OCI-LY7 (cell line): ENCODE measurements around the gene UBE2D1. TPM values are rescaled to one million over a fixed set of nuclear protein-coding genes. Genes with fewer than 3 reads are reported as not detected.

Source experiments
- BruUV-seq: library from RNA; stranded (reverse); fragments of 400-500 nt; replicated peaks from 2 replicates; lab custom pipeline; 2021; lab: Mats Ljungman, UMichigan
- CTCF ChIA-PET: fragments of 300-600 bp; sonication (Branson Sonifier 250); formaldehyde crosslinking; loops from one replicate; lab custom pipeline; 2022; ENCODE audit warnings: antibody characterized with exemption; ENCODE audit not compliant: unreplicated experiment; lab: Charles Lee
- POLR2A ChIA-PET: fragments of 300-600 bp; sonication (Branson Sonifier 250); formaldehyde crosslinking; loops from one replicate; lab custom pipeline; 2022; ENCODE audit warnings: antibody characterized with exemption; lab: Charles Lee
- DNase-seq: peaks from one replicate; pipeline ENCODE4 v3.0.0-alpha.2; 2015; ENCODE audit warnings: low spot score
- H2AFZ ChIP-seq: fragments of 200-600 bp; sonication (generic), shearing (Covaris generic); 2 replicates; pipeline ENCODE4 v1.6.1; 2014; ENCODE audit warnings: mild to moderate bottlenecking, antibody characterized with exemption, low read length, moderate library complexity
- H3K27ac ChIP-seq: fragments of 200-600 bp; sonication (generic); 2 replicates; pipeline ENCODE4 v1.5.1; 2014; ENCODE audit warnings: mixed run types, low read depth, mild to moderate bottlenecking, moderate library complexity, low read length, inconsistent platforms; ENCODE audit not compliant: poor library complexity, severe bottlenecking
- H3K36me3 ChIP-seq: fragments of 200-600 bp; sonication (generic); 2 replicates; pipeline ENCODE4 v1.6.1; 2014; ENCODE audit warnings: mild to moderate bottlenecking, antibody characterized with exemption, low read length, moderate library complexity, mixed read lengths; ENCODE audit not compliant: insufficient read depth
- H3K4me1 ChIP-seq: fragments of 200-600 bp; sonication (generic); 2 replicates; pipeline ENCODE4 v1.5.1; 2014; ENCODE audit warnings: mild to moderate bottlenecking, low read length; ENCODE audit not compliant: insufficient read depth, poor library complexity, severe bottlenecking
- H3K4me2 ChIP-seq: fragments of 200-600 bp; sonication (generic); 2 replicates; pipeline ENCODE4 v1.6.1; 2014; ENCODE audit warnings: mild to moderate bottlenecking, low read length
- H3K4me3 ChIP-seq: fragments of 200-600 bp; sonication (generic); 2 replicates; pipeline ENCODE4 v1.5.1; 2014; ENCODE audit warnings: mild to moderate bottlenecking, low read depth, low read length; ENCODE audit not compliant: poor library complexity, severe bottlenecking
- H3K79me2 ChIP-seq: fragments of 200-600 bp; sonication (generic); 2 replicates; pipeline ENCODE4 v1.6.1; 2016; ENCODE audit warnings: low read depth, mild to moderate bottlenecking, low read length, moderate library complexity, mixed read lengths; ENCODE audit not compliant: insufficient read depth
- H3K9me2 ChIP-seq: fragments of 200-600 bp; sonication (generic); 2 replicates; pipeline ENCODE4 v1.6.1; 2016; ENCODE audit warnings: mild to moderate bottlenecking, low read length, mixed read lengths; ENCODE audit not compliant: insufficient read depth
- H3K9me3 ChIP-seq: fragments of 200-600 bp; sonication (generic); 2 replicates; pipeline ENCODE4 v1.6.1; 2014; ENCODE audit warnings: mild to moderate bottlenecking, mixed run types, low read length, mixed read lengths
- H4K20me1 ChIP-seq: fragments of 200-600 bp; sonication (generic); 2 replicates; pipeline ENCODE4 v1.6.1; 2014; ENCODE audit warnings: mild to moderate bottlenecking, antibody characterized with exemption, low read length, moderate library complexity, mixed read lengths; ENCODE audit not compliant: insufficient read depth
- EZH2phosphoT487 ChIP-seq: fragments of 200-600 bp; sonication (generic); IDR thresholded peaks from 2 replicates; pipeline ENCODE4 v1.6.1; 2018; ENCODE audit warnings: low read depth, borderline replicate concordance, mild to moderate bottlenecking, mixed run types, antibody characterized with exemption, low read length, moderate library complexity, mixed read lengths
- intact Hi-C: fragments of 100-400 bp; cut with micrococcal nuclease; formaldehyde crosslinking; loops from one replicate; pipeline ENCODE4 v1.10.0; 2022; ENCODE audit not compliant: unreplicated experiment
- total RNA-seq, 2 experiments: library from RNA; depleted of rRNA in 1 of 2; stranded (reverse); fragments of >200 nt in 1 of 2; shearing (Covaris generic) in 1 of 2; gene quantifications; 2 replicates each; pipeline ENCODE4 v1.2.3, GENCODE V29; 2014 to 2022
- TF ChIP-seq, protein P1 (sequence below): fragments of 200-600 bp; sonication (generic); conservative IDR thresholded peaks from 2 replicates; pipeline ENCODE4 v1.5.1; 2014; ENCODE audit warnings: mild to moderate bottlenecking, antibody characterized with exemption, low read length, moderate library complexity, mixed read lengths

UBE2D1 gene
- total RNA-seq, 2 experiments from 2014 or later: 6.8 to 10.0 TPM

DNA sequence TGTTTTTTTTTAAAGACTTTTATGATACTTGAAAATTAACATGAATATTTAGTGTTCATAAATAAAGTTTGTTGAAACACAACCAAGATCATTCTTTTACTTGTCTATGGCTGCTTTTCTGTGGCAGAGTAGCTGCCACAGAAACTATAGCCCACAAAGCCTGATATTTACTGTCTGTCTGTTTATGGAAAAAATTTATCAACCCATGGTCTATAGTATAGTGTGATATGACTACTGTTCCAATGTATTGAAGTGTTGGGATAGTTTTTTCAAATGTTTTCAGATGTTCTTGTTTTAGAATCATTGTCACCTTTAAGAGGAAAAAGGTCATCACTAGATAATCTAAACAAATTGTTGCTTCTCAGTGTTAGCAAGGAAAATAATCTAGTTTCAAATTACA, 61.3 kb downstream of the UBE2D1 start:
- Histone ChIP-seq H3K9me2 (no peaks in the 10 kb centered on the region), H3K36me3 (peaks cover 89% of the 10 kb centered on the region), H3K27ac (no peak overlapping the region), H3K9me3 (no peaks in the 10 kb centered on the region), H2AFZ (no peak overlapping the region), H3K4me2 (no peak overlapping the region), H3K79me2 (peaks cover 5% of the 10 kb centered on the region; the same call in 1 of the 2 replicates), H3K4me3 (no peak overlapping the region), H3K4me1 (no peaks in the 10 kb centered on the region), H4K20me1 (peaks cover 8% of the 10 kb centered on the region; the same call in 1 of the 2 replicates)
- CTCF ChIA-PET: no interaction called here
- no TSS peak for BruUV-seq
- TF ChIP-seq, protein P1, sequence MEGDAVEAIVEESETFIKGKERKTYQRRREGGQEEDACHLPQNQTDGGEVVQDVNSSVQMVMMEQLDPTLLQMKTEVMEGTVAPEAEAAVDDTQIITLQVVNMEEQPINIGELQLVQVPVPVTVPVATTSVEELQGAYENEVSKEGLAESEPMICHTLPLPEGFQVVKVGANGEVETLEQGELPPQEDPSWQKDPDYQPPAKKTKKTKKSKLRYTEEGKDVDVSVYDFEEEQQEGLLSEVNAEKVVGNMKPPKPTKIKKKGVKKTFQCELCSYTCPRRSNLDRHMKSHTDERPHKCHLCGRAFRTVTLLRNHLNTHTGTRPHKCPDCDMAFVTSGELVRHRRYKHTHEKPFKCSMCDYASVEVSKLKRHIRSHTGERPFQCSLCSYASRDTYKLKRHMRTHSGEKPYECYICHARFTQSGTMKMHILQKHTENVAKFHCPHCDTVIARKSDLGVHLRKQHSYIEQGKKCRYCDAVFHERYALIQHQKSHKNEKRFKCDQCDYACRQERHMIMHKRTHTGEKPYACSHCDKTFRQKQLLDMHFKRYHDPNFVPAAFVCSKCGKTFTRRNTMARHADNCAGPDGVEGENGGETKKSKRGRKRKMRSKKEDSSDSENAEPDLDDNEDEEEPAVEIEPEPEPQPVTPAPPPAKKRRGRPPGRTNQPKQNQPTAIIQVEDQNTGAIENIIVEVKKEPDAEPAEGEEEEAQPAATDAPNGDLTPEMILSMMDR: no peak
- no peak for TF ChIP-seq EZH2phosphoT487
- intact Hi-C loops: no loop called here
- POLR2A ChIA-PET: no interaction called here
- DNase-seq: no peak

DNA sequence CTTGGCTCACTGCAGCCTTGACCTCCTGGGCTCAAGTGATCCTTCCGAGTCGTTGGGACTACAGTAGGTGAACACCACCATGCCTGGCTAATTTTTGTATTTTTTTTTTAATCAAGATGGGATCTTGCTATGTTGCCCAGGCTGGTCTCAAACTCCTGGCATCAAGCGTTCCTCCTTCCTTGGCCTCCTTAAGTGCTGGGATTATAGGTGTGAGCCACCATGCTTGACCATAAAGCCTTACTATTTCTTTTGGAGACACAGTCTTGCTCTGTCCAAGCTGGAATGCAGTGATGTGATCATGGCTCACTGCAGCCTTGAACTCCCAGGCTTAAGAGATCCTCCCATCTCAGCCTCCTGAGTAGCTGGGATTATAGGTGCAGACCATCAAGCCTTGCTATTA, 63.0 kb downstream of the UBE2D1 start:
- TF ChIP-seq, protein P1: no peak
- TF ChIP-seq EZH2phosphoT487: no peak
- POLR2A ChIA-PET: interaction anchor here (1.0 to 2.6 kb wide), 2 partner anchors 9 to 11 kb away, joined by 3 to 8 read pairs; no protein-coding TSS in a partner anchor
- no peak for DNase-seq
- Histone ChIP-seq H3K4me2 (no peak overlapping the region), H2AFZ (no peak overlapping the region), H3K9me2 (no peaks in the 10 kb centered on the region), H3K4me1 (no peaks in the 10 kb centered on the region), H4K20me1 (no peaks in the 10 kb centered on the region), H3K36me3 (peaks cover 71% of the 10 kb centered on the region), H3K79me2 (no peaks in the 10 kb centered on the region), H3K9me3 (no peaks in the 10 kb centered on the region), H3K4me3 (no peak overlapping the region), H3K27ac (no peak overlapping the region)
- CTCF ChIA-PET: no interaction called here
- BruUV-seq: no TSS peak
- intact Hi-C loops: no loop called here

DNA sequence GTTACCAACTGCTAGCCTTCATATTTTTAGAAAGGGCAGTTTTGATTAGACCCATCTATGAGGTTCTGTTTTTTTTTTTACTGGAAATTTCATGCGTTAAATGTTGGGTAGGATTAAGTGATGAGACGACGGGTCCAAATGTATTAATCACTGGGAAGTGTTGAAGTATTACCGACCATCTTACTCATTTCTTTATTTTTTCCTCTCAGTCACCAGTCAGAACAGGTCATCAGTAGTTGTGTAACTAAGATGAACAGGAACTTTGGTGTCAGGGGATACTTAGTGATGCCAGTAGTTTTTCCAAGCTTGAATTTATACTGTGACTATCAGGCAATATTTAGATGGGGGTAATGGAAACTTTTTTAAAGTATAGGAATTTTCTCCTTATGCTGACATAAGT, 64.6 kb downstream of the UBE2D1 start:
- no peak overlapping the region for H3K4me3 ChIP-seq
- TF ChIP-seq, protein P1: no peak
- TF ChIP-seq EZH2phosphoT487: no peak
- H3K4me1 ChIP-seq: no peaks in the 10 kb centered on the region
- H3K36me3 ChIP-seq: peaks cover 56% of the 10 kb centered on the region
- no peak for DNase-seq
- H3K27ac ChIP-seq: no peak overlapping the region
- H3K4me2 ChIP-seq: no peak overlapping the region
- no peaks in the 10 kb centered on the region for H3K79me2 ChIP-seq
- no peaks in the 10 kb centered on the region for H3K9me2 ChIP-seq
- no peaks in the 10 kb centered on the region for H3K9me3 ChIP-seq
- intact Hi-C loops: no loop called here
- BruUV-seq: no TSS peak
- ChIA-PET POLR2A (interaction anchor here (0.6 kb wide), 1 partner anchor 370 kb away, joined by 3 read pairs; no protein-coding TSS in a partner anchor), CTCF (no interaction called here)
- H2AFZ ChIP-seq: no peak overlapping the region
- no peaks in the 10 kb centered on the region for H4K20me1 ChIP-seq
